ENCODE measurements around the gene PDZRN3.

GRCh38 chr3:73611176-73611575, 13.6 kb downstream of the PDZRN3 start:
- no peak for TF ChIP-seq POLR2A (IDR thresholded peaks at IDR 0.05; ENCODE audit: low read depth, low read length)
- TF ChIP-seq, protein P1, sequence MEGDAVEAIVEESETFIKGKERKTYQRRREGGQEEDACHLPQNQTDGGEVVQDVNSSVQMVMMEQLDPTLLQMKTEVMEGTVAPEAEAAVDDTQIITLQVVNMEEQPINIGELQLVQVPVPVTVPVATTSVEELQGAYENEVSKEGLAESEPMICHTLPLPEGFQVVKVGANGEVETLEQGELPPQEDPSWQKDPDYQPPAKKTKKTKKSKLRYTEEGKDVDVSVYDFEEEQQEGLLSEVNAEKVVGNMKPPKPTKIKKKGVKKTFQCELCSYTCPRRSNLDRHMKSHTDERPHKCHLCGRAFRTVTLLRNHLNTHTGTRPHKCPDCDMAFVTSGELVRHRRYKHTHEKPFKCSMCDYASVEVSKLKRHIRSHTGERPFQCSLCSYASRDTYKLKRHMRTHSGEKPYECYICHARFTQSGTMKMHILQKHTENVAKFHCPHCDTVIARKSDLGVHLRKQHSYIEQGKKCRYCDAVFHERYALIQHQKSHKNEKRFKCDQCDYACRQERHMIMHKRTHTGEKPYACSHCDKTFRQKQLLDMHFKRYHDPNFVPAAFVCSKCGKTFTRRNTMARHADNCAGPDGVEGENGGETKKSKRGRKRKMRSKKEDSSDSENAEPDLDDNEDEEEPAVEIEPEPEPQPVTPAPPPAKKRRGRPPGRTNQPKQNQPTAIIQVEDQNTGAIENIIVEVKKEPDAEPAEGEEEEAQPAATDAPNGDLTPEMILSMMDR (IDR thresholded peaks at IDR 0.05; ENCODE audit: extremely low read depth in 1 of 2, insufficient read depth in 1 of 2, low read depth in 1 of 2, low read length in 2 of 2) = no peak
